Measurements from ENCODE around the gene UTP25.
"Not testable (repeated sequence)": the region's sequence is repeated elsewhere in the genome, so short reads cannot be mapped to it uniquely, and the experiment has no call there.

The UTP25 gene

GRCh38 chr1:209904774-209905173, 77.0 kb downstream of the UTP25 start:
- DNase-seq: not testable (repeated sequence)

Data from NK-92 treated with Interleukin-12 subunit alpha and Interleukin-12 subunit beta, amount 100 ng/mL, for 24 hours (cell line).